DND-41 (cell line): Measurements from ENCODE around the gene DOCK8.

Experiments used
- EZH2 ChIP-seq: IDR thresholded peaks from 3 replicates; pipeline ENCODE4 v1.6.1; 2012; ENCODE audit warnings: borderline replicate concordance, low read depth, mild to moderate bottlenecking, moderate library complexity, low read length, inconsistent platforms; ENCODE audit not compliant: severe bottlenecking
- TF ChIP-seq, protein P1 (sequence below): IDR thresholded peaks from 2 replicates; pipeline ENCODE4 v1.5.1; 2012; ENCODE audit warnings: borderline replicate concordance, low read length, moderate library complexity, mild to moderate bottlenecking; ENCODE audit not compliant: poor library complexity, severe bottlenecking; ENCODE audit errors: extremely low read depth

DNA sequence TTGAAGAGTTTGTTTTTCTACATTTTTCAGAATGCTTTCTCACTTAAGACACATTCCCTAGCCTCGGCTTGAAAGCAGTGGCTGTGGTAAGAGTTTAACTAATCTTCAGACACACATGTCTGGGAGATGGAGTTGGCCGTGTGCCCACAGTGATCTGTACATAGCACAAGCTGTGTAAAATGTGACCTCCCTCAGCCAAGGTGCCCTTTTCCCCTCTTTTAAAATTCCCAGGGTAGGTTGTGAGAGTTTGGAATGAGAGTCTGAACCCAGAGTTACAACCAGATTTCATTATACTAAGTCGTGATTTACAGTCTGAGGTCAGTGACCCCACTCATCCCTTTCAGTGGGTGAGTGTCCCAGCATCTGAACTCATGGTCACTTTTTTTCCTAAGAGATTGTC, 230.4 kb downstream of the DOCK8 start:
- TF ChIP-seq, protein P1, sequence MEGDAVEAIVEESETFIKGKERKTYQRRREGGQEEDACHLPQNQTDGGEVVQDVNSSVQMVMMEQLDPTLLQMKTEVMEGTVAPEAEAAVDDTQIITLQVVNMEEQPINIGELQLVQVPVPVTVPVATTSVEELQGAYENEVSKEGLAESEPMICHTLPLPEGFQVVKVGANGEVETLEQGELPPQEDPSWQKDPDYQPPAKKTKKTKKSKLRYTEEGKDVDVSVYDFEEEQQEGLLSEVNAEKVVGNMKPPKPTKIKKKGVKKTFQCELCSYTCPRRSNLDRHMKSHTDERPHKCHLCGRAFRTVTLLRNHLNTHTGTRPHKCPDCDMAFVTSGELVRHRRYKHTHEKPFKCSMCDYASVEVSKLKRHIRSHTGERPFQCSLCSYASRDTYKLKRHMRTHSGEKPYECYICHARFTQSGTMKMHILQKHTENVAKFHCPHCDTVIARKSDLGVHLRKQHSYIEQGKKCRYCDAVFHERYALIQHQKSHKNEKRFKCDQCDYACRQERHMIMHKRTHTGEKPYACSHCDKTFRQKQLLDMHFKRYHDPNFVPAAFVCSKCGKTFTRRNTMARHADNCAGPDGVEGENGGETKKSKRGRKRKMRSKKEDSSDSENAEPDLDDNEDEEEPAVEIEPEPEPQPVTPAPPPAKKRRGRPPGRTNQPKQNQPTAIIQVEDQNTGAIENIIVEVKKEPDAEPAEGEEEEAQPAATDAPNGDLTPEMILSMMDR: no peak
- no peak for TF ChIP-seq EZH2
